Measurements from ENCODE around the gene MYPOP.
A peak's percentile ranks its signal among the peaks of the same experiment; 100 is the strongest.
"Not testable (repeated sequence)": the region's sequence is repeated elsewhere in the genome, so short reads cannot be mapped to it uniquely, and the experiment has no call there.

The MYPOP gene

GRCh38 chr19:45905011-45905410 is 2.6 kb upstream of the MYPOP start:
- no peak for FAIRE-seq

DNA sequence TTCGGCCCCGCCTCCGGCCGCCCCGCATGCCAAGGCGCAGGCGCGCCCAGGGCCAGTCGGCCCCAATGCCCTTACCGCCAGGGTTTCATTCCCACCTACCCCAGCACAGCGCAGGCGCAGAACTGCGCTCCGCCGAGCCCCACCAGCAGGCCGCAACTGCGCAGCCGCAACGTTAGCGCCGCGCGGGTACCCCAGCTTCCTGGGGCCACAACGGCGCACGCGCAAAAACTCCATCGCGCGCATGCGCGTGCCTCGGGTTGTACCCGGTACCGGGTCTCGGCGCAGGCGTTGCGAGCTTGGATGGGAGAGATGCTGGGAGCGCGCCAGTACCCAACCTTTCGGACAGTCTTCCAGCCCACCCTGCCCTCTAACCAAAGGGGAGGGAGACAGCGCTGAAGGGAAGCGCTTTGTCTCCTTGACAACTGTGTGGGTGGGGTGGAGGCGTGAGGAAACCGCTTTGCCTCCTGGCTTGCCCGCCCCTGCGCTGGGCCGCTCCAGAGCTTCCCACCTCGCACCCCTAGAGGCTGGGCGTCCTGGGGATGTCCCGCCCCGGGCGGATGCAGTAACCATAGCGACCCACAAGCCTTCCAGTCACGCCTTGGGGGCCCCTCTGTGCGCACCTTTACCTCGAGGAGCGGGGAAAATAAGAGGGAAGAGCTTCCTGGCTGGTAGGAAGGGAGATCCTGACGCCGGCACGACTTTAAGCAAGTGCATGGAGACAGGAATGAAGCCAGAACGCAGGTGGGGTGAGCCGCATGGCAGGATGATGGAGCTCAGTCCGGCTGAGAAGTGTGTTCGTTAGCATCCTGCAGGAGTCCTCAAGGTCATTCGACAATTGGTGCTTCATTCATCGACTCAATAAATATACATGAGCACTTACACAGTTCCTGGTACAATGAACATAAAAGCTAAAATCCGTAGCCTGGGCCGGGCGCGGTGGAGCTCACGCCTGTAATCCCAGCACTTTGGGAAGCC is 525 bp upstream of the MYPOP start:
- peak; percentile 35 for FAIRE-seq

GRCh38 chr19:45901432-45901911 is 941 bp downstream of the MYPOP start:
- no peak for FAIRE-seq

DNA sequence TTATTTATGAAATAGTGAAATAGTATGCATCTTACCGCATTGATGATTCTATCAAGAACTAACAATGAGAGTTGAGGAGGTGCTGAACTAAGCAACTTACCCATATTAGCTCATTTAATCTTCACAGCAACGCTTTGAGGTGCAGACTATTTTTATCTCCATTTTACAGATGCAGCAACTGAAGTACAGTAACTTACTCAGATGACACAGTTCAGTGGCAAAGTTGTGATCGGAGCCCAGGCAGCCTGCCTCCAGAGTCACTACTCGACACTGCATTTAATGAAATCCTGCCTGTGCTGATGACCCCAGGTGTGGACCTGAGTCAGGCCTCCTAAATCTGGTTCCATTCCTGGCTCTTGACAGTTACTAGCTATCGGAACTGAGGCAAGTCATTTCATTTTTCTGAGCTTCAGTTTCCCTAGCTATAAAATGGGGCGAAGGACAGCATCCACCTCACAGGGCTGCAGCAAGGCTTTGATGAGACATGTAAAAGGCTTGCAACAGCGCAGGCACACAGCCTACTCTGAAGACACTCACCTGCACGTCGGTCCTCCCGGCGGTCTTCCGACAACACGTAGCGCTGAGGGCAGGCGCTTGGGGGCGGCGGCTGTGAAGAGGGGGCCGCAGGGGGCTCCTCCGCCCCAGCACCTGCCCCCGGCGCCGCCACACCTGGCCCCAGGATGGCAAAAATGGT is 1.5 kb downstream of the MYPOP start:
- FAIRE-seq = no peak

DNA sequence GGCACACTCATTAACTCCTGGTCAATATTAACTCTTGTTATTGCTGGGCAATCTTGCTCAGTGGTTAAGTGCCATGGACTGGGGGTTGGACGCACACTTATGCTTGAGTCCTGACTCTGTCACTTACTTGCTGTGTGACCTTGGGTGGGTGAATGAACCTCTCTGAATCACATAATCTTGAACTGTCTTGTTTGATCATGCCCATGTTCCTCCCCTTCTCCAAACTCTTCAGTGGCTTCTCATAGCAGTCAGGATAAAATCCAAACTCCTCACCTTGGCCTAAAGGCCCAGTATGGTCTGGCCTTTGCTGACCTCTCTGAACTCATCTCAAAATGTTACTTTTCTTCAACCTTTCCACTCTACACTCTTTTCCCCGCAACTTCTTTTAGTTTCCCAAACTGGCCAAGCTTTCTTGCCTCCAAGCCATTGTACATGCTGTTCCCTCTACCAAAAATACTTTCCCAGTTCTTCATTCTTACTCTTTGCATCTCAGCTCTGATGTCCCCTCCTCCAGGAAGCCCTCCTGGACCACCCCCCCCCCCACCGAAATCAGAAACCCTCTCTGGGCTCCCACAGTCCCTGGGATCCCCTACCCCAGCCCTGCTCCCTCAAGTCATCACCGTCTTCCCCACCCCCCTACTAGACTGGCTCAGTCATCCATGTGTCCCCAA is 2.4 kb downstream of the MYPOP start:
- FAIRE-seq = no peak

GRCh38 chr19:45899253-45899652 is 3.2 kb downstream of the MYPOP start:
- no peak for FAIRE-seq

- no peak for FAIRE-seq
Measured at GRCh38 chr19:45897261-45897812, 5.1 kb downstream of the MYPOP start.

GRCh38 chr19:45895983-45896599 is 6.3 kb downstream of the MYPOP start:
- not testable (repeated sequence) for FAIRE-seq

GRCh38 chr19:45895519-45895972 is 6.9 kb downstream of the MYPOP start:
- FAIRE-seq = no peak

DNA sequence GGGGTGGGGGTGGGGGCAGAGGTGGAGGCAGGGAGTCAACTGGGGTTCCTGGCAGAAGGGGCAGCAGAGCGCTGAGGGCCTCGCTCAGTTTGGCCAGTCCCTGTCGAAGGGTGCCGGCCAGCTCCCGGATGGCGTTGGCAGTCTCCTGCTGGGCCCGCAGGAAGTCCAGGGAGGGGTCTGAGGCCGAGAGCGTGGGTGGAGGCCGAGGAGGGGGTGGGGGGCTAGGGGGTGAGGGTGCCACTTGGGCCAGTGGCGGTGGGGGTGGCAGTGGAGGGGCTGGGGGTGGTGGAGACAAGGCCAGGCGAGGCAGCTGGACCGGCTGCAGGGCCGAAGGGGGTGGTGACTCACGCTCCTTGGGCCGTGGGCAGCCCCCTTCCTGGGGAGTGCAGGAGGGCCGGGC is 11.5 kb downstream of the MYPOP start:
- no peak for FAIRE-seq

GRCh38 chr19:45889210-45889885 is 13.1 kb downstream of the MYPOP start:
- no peak for FAIRE-seq

DNA sequence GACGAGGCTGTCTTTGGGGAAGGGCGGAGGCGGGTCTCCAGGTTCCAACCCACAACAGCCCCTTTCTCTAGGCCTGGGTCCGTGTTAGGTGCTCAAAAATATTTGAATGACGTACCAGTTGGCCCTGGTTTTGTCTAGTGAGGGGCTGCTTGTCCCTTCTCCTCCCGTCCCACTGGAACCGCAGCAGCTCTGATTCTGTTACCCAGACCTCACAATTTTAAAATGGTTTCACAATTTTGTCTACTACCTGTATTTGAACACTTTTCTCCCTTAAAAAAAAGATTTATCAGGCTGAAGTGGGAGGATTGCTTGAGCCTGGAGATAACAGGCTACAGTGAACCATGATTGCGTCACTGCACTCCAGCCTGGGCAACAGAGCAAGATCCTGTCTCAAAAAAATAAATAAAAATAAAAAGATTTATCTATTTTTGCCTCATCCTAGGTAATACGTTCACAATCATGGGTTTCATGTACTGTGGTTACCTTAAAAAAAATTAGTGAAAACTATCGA is 15.2 kb downstream of the MYPOP start:
- no peak for FAIRE-seq

GRCh38 chr19:45886427-45887199 is 15.8 kb downstream of the MYPOP start:
- peak; percentile 54 for FAIRE-seq

- no peak for FAIRE-seq
Measured at GRCh38 chr19:45885556-45886426, 16.6 kb downstream of the MYPOP start, which contains the start of gene IRF2BP1. IRF2BP1 (minus strand) TSS chr19:45886141; CDS start chr19:45885774, 367 bp downstream.

DNA sequence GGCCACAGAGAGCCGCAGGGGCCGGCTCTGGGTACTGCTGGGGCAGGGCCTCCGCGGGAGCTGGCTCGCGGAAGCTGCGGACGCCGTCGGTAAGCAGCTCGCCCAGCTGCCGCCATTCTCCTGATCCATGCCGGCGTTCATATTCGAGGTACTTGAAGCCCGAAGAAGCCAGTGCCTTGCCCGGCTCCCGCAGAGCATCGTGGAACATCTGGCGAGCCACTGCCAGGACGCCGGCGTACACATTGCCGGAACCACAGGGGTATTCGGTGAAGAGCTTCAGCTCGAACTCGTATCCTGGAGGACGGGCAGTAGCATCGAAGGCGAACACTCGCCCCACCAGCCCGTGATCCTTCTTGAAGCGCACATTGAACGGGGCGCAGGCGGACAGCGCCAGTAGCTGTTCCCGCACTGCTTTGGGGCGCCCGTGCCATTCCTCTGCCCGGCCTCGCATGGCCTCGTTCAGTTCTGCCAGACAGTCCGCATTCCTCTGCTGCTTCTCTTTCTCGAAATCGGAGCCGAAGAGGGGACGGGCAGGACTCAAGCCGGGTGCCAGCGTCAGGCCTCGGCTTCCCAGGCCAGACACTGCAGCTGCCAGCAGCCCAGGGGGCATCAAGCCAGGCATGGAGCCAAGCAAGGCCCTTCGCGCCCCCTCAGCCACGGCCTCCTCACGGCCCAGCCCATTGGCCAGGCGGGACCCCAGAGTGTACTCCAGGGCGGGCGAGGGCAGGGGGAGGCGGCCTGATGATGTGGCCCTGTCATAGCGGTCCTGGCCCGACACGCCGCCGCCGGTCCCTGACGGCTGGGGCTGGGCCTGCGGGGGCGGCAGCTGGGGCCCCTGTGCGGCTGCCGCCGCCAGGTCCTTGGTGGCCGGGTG is 17.5 kb downstream of the MYPOP start:
- no peak for FAIRE-seq

DNA sequence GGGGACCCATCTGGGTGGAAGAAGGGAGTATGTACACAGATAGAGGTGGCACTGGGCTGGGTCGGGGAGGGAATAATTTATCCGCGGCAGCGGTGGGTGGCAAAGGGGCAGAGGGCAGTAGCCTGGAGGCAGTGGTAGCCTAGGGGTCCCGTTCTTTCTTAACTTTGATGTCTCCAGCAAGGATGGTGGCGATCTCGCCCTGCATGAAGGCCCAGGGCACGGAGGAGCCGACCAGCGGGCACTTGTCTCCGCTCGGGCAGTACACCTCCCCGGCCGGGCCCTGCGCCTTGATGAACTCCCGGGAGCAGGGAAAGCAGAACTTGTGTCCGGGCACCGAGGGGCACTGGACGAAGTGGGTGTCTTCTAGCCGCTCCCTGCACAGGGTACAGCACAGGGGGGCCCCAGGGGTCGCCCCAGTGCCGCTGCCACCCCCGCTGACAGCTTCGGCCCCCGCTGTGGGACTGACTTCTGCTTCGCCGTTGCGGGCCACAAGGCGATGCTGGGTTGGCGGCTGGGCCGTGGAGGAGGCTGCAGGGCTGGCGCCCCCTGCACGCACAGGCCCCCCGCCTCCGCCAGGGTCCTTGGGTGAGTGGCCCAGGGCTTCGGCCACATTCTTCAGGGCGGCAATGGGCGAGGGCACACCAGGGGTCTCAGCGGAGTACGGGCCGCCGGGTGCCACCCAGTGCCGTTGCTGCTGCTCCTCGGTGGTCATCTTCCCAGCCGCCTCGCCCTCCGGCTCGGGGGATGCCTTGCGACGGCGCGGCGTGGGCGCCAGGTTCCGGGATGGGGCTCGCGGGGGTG is 18.3 kb downstream of the MYPOP start:
- no peak for FAIRE-seq

DNA sequence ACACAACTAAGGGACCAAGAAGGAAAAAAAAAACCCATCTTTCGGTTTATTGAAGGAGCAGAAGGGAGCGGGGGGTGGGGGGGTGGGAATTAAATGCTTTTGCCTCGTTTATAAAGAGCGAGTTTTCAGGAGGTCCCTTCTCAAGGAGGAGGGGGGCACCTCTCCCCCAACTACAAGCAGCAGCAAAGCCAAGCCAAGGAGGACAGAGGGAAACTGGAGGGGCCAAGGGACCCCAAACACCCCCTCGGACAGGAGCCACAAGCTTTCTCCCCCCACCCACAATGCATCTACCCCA is 18.9 kb downstream of the MYPOP start:
- no peak for FAIRE-seq

Data from endometrium (tissue), 2 donors.